ENCODE data around the gene ZNF750.

ZNF750 gene

DNA sequence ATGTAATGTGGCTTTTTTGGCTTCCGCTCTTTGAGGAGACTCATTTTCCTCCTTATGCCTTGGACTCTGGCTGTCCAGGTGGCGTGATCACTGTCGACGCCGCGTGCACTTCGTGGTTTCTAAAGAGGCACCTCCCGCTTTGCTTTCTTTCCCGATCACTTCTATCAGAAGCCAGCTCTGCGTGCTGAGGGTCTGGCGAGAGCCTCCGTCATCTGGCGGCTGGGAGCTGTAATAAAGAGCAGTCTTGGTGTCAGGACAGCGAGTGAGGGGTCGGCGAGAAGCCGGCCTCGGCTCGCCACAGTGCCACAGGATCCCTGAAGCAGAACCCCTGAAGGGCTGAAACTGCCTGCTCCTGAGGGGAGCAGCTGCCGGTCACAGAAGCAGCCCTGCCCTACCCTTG is 7.4 kb downstream of the ZNF750 start:
- H3K36me3 ChIP-seq (ENCODE audit: control insufficient read depth, insufficient read depth, low read length) = peaks cover 7% of the 10 kb centered on the region

DNA sequence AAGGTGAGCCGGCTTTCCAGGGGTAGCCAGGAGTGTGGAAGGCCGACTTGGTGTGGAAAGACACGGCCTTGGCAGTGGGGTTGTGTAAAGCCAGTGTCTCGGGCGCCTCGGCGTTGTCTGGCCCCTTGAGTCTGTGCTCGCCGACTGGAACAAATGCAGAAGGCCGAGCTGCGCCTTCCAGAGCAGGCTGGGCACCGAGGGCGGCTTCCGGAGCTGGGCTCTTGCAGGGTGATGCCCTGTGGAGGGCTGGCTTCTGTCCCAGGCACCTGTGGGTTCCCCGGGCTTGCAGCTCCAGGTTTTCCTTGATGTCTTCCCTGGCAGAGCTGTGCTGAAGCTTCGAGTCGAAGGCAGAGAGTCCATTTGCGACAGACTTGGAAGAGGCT is 8.0 kb downstream of the ZNF750 start:
- no peaks in the 10 kb centered on the region for H3K27me3 ChIP-seq (ENCODE audit: control insufficient read depth, insufficient read depth, low read length)
- no peak overlapping the region for H3K27ac ChIP-seq (ENCODE audit: low read depth, low read length)
- H3K9ac ChIP-seq (ENCODE audit: low read length) = no peak overlapping the region
- no peak overlapping the region for H3K4me3 ChIP-seq (ENCODE audit: low read length)
- H3K36me3 ChIP-seq (ENCODE audit: control insufficient read depth, insufficient read depth, low read length) = peaks cover 7% of the 10 kb centered on the region
- no peaks in the 10 kb centered on the region for H3K4me1 ChIP-seq (ENCODE audit: control insufficient read depth, insufficient read depth, low read length)

More for the DNA sequence above, 7.4 kb downstream of the ZNF750 start:
- Histone ChIP-seq H3K4me3 (ENCODE audit: low read length) (no peak overlapping the region), H3K27ac (ENCODE audit: low read depth, low read length) (no peak overlapping the region), H3K9ac (ENCODE audit: low read length) (no peak overlapping the region), H3K4me1 (ENCODE audit: control insufficient read depth, insufficient read depth, low read length) (no peaks in the 10 kb centered on the region), H3K27me3 (ENCODE audit: control insufficient read depth, insufficient read depth, low read length) (no peaks in the 10 kb centered on the region)

- no peaks in the 10 kb centered on the region for H3K4me1 ChIP-seq (ENCODE audit: control insufficient read depth, insufficient read depth, low read length)
- H3K27me3 ChIP-seq (ENCODE audit: control insufficient read depth, insufficient read depth, low read length) = no peaks in the 10 kb centered on the region
- H3K9ac ChIP-seq (ENCODE audit: low read length) = no peak overlapping the region
- H3K4me3 ChIP-seq (ENCODE audit: low read length) = no peak overlapping the region
- H3K27ac ChIP-seq (ENCODE audit: low read depth, low read length) = no peak overlapping the region
- H3K36me3 ChIP-seq (ENCODE audit: control insufficient read depth, insufficient read depth, low read length) = peaks cover 7% of the 10 kb centered on the region
These were observed 8.6 kb downstream of the ZNF750 start for GRCh38 chr17:82831041-82831817.

DNA sequence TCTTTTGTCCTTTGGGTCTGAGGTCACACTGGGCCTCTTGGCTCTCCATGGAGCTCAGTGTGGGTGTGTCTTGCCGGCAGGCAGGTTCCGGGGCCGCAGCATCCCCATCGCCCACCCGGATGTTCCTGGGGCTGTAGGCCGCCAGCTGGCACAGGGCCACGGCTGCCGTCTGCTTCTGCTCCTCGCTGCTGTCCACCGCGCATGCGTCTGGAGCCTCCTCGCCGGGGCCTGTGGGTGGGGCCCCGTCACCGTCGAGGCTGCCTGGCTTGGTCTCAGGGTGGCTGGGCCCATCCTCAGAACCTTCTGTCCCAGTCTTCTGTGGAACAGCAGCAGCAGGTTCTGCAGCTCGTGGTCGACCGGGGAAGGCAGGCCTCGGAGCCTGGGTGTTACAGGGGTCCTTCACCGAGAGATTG is 9.6 kb downstream of the ZNF750 start:
- Histone ChIP-seq H3K9ac (ENCODE audit: low read length) (no peak overlapping the region), H3K4me1 (ENCODE audit: control insufficient read depth, insufficient read depth, low read length) (no peaks in the 10 kb centered on the region), H3K27me3 (ENCODE audit: control insufficient read depth, insufficient read depth, low read length) (no peaks in the 10 kb centered on the region), H3K4me3 (ENCODE audit: low read length) (peak overlapping the region; percentile 43), H3K27ac (ENCODE audit: low read depth, low read length) (no peak overlapping the region), H3K36me3 (ENCODE audit: control insufficient read depth, insufficient read depth, low read length) (peaks cover 7% of the 10 kb centered on the region)

GRCh38 chr17:82828875-82829487 is 10.8 kb downstream of the ZNF750 start:
- H3K4me1 ChIP-seq (ENCODE audit: control insufficient read depth, insufficient read depth, low read length) = no peaks in the 10 kb centered on the region
- peaks cover 7% of the 10 kb centered on the region for H3K36me3 ChIP-seq (ENCODE audit: control insufficient read depth, insufficient read depth, low read length)
- H3K27me3 ChIP-seq (ENCODE audit: control insufficient read depth, insufficient read depth, low read length) = no peaks in the 10 kb centered on the region
- H3K27ac ChIP-seq (ENCODE audit: low read depth, low read length) = no peak overlapping the region
- no peak overlapping the region for H3K9ac ChIP-seq (ENCODE audit: low read length)
- H3K4me3 ChIP-seq (ENCODE audit: low read length) = no peak overlapping the region

DNA sequence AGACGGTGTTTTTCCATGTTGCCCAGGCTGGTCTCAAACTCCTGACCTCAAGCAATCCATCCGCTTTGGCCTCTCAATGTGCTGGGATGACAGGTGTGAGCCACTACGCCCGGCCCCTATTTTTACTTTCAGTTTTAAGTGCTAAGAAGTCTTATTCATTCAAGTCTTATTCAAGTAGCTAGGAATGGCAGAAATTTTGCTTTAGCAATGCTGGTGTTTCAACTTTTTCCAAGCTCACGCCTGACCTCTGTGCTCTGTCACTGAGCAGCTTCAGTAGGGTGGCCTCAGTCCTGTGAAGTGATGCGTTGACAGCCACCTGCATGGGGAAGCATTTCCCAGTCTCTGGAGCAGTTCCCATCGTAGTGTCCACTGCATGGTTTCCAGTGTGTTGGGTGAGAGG is 12.9 kb downstream of the ZNF750 start:
- Histone ChIP-seq H3K4me1 (ENCODE audit: control insufficient read depth, insufficient read depth, low read length) (no peaks in the 10 kb centered on the region), H3K27ac (ENCODE audit: low read depth, low read length) (no peak overlapping the region), H3K36me3 (ENCODE audit: control insufficient read depth, insufficient read depth, low read length) (peaks cover 7% of the 10 kb centered on the region), H3K27me3 (ENCODE audit: control insufficient read depth, insufficient read depth, low read length) (no peaks in the 10 kb centered on the region), H3K4me3 (ENCODE audit: low read length) (no peak overlapping the region), H3K9ac (ENCODE audit: low read length) (no peak overlapping the region)

DNA sequence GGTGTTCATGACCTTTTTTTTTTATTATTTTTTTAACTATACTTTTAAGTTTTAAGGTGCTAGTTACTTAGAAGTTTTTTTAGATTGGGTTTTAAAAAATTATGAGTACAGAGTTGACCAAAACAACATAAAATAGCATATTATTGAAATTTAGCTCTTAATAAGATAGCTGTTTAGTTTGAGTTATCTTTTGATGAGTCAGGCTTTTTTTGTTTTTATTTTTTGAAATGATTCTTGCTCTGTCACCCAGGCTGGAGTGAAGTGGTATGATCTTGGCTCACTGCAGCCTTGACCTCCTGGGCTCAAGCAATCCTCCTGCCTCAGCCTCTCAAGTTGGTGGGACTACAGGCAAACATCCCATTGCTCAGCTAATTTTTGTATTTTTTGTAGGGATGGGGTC is 13.6 kb downstream of the ZNF750 start:
- Histone ChIP-seq H3K27ac (ENCODE audit: low read depth, low read length) (no peak overlapping the region), H3K27me3 (ENCODE audit: control insufficient read depth, insufficient read depth, low read length) (no peaks in the 10 kb centered on the region), H3K9ac (ENCODE audit: low read length) (no peak overlapping the region), H3K4me1 (ENCODE audit: control insufficient read depth, insufficient read depth, low read length) (no peaks in the 10 kb centered on the region), H3K4me3 (ENCODE audit: low read length) (no peak overlapping the region), H3K36me3 (ENCODE audit: control insufficient read depth, insufficient read depth, low read length) (peaks cover 7% of the 10 kb centered on the region)

DNA sequence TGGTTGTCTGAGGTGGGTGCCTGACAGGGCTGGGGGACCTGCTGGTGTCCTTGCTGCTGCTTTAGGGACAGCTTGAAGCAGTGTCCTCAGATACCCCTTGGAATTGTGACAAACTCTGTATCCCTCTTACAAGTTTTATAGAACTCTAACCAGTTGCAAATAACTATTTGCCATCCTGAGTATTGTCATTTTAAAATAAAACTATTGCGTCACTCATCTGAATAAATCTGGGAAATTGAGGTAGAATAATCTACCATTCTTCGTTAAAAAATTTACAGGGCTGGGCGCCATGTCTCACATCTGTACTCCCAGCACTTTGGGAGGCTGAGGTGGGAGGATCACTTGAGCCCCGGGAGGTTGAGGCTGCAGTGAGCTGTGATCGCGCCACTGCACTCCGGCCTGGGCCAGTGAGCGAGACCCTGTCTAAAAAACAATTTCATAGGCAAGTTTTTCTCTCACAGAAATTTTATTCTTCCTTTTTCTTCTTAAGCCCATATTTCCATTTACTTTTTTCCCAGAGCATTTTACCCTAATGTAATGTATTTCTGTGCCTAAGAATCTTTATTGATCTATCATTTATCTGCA is 14.2 kb downstream of the ZNF750 start:
- Histone ChIP-seq H3K4me3 (ENCODE audit: low read length) (no peak overlapping the region), H3K27me3 (ENCODE audit: control insufficient read depth, insufficient read depth, low read length) (no peaks in the 10 kb centered on the region), H3K4me1 (ENCODE audit: control insufficient read depth, insufficient read depth, low read length) (no peaks in the 10 kb centered on the region), H3K27ac (ENCODE audit: low read depth, low read length) (no peak overlapping the region), H3K36me3 (ENCODE audit: control insufficient read depth, insufficient read depth, low read length) (peaks cover 7% of the 10 kb centered on the region), H3K9ac (ENCODE audit: low read length) (no peak overlapping the region)

GRCh38 chr17:82823004-82823403 is 16.8 kb downstream of the ZNF750 start:
- Histone ChIP-seq H3K4me3 (ENCODE audit: low read length) (no peak overlapping the region), H3K27me3 (ENCODE audit: control insufficient read depth, insufficient read depth, low read length) (no peaks in the 10 kb centered on the region), H3K4me1 (ENCODE audit: control insufficient read depth, insufficient read depth, low read length) (no peaks in the 10 kb centered on the region), H3K36me3 (ENCODE audit: control insufficient read depth, insufficient read depth, low read length) (peaks cover 8% of the 10 kb centered on the region), H3K9ac (ENCODE audit: low read length) (no peak overlapping the region), H3K27ac (ENCODE audit: low read depth, low read length) (no peak overlapping the region)

DNA sequence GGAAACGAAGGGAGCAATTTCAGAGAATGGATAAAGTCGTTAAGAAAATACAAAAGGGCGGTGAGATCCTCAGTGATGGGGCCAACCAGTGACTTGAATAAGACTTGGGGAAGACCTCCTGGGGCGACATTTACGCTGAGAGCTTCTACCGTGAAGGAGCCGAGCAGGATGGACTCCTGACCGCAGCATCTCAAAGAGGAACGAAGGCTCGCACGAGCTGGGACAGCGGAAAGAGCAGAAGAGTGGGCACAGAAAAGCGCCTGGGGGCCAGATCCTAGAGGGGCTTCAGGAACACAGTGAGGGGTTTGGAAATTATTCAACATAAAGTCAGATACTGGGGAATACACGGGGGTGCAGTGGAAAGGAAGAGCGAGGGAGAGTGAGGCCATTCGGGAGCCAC is 17.5 kb downstream of the ZNF750 start:
- Histone ChIP-seq H3K4me1 (ENCODE audit: control insufficient read depth, insufficient read depth, low read length) (no peaks in the 10 kb centered on the region), H3K36me3 (ENCODE audit: control insufficient read depth, insufficient read depth, low read length) (peaks cover 7% of the 10 kb centered on the region)

DNA sequence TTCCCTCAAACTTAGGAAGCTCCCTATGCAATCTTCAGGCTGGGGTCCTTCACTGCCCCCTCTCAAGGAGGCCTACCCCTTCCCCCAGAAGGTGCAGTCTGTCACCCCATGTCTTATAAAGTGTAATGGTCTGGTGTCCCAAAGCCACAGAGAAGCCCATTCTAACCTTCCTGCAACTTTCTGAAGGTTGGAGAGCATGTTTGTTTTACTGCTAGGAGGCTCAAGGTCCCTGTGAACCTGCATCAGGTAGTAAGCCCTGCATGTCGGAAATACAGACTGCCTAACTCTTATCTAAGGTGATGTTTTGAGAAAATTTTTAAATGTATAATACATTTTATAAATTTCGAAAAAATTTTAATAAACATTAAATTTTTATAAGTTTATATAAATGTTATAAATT is 18.3 kb downstream of the ZNF750 start:
- Histone ChIP-seq H3K36me3 (ENCODE audit: control insufficient read depth, insufficient read depth, low read length) (peaks cover 7% of the 10 kb centered on the region), H3K27ac (ENCODE audit: low read depth, low read length) (no peak overlapping the region), H3K27me3 (ENCODE audit: control insufficient read depth, insufficient read depth, low read length) (no peaks in the 10 kb centered on the region), H3K9ac (ENCODE audit: low read length) (no peak overlapping the region), H3K4me3 (ENCODE audit: low read length) (no peak overlapping the region), H3K4me1 (ENCODE audit: control insufficient read depth, insufficient read depth, low read length) (no peaks in the 10 kb centered on the region)

More for the DNA sequence above, 17.5 kb downstream of the ZNF750 start:
- Histone ChIP-seq H3K4me3 (ENCODE audit: low read length) (no peak overlapping the region), H3K27me3 (ENCODE audit: control insufficient read depth, insufficient read depth, low read length) (no peaks in the 10 kb centered on the region), H3K27ac (ENCODE audit: low read depth, low read length) (no peak overlapping the region), H3K9ac (ENCODE audit: low read length) (no peak overlapping the region)

GRCh38 chr17:82820278-82821251 is 19.3 kb downstream of the ZNF750 start:
- Histone ChIP-seq H3K4me1 (ENCODE audit: control insufficient read depth, insufficient read depth, low read length) (no peaks in the 10 kb centered on the region), H3K4me3 (ENCODE audit: low read length) (no peak overlapping the region), H3K9ac (ENCODE audit: low read length) (no peak overlapping the region), H3K27ac (ENCODE audit: low read depth, low read length) (no peak overlapping the region), H3K36me3 (ENCODE audit: control insufficient read depth, insufficient read depth, low read length) (peaks cover 11% of the 10 kb centered on the region), H3K27me3 (ENCODE audit: control insufficient read depth, insufficient read depth, low read length) (no peaks in the 10 kb centered on the region)

All from rectal smooth muscle tissue (tissue), 1 donor.